Germinal center (tissue), 1 donor: ENCODE results near the gene CBY2.
"Not testable (repeated sequence)": the region's sequence is repeated elsewhere in the genome, so short reads cannot be mapped to it uniquely, and the experiment has no call there.

Source experiments
- DNase-seq: peaks from one replicate; pipeline ENCODE4 v3.0.0; 2012; ENCODE audit warnings: mixed read lengths, low spot score

CBY2 gene

DNA sequence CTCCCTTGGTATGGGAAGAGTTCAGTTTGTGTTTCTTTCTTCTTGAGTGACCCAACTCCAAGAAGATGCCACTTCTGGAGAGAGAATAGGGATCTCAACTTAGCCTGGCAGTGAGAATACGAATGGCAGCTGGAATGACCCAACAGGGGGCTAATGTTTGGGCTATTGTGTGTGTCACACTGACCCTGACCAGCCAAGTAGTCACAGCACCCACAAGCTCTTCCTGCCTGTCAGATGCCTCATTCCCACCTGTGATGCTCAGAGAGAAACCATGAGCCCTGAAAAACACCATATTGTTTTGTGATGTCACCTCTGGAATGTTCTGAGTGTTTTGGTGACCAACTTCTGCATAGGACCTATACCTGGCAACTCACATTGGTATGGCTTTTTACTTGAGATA, at the start of gene CBY2:
TSS of gene CBY2 (plus strand) at position 233 of the 400 bp plus-strand sequence. CDS start at position 304, 71 bp downstream.
- DNase-seq, result no peak

- no peak for DNase-seq
Measured at GRCh38 chr13:45654633-45655349, 47.3 kb upstream of the CBY2 start.

DNA sequence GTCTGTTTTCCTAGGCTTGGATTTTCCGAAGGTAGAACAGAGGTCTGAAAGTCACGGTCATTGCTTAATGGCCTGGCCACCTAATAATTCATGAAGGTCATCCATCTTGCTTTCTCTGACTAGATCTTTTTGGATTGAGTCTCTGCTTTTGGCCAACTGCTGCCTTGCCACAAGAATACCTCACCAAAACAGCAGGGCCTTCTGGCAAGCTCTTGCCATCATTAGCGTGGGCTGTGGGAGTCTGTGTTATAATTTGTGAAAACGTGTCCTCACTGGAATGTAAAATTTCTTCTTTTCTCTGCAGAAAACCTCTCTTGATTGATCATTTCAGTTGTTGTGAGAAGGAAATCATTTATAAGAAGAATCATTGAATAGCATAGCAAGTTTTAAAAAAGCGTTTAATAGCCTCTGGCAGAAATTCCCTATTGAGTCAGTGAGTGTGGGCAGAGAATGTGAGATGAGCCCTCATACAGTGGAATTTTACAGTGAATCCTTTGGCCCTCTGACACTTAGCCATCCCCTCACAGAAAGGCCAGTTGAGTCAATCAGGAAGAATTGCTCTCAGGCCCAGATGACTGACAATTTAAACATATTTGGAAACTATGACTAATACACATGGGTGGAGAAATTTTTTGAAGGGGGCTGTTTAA, 43.4 kb upstream of the CBY2 start:
- no peak for DNase-seq

- no peak for DNase-seq
Measured at GRCh38 chr13:45659536-45659935, 42.6 kb upstream of the CBY2 start.

GRCh38 chr13:45660458-45660857, 41.7 kb upstream of the CBY2 start:
- not testable (repeated sequence) for DNase-seq

DNA sequence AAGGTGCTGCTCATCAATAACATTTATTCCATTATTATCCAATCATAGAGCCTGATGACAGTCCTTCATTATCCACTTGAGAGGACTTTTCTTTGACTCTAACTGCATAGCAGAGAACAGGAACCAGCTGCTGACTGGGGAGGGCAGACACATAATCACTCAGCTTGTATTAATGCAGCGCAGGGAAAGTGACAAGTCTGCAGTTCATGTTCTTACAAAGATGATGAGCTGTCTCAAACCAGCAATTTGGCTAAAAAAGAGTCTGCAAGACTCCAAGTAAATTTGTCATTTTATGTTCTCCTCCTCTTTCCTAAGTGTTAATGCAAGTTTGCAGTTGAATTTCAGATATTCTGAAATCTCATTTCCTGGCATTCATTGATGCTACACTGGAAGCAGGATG, 40.0 kb upstream of the CBY2 start:
- no peak for DNase-seq

- not testable (repeated sequence) for DNase-seq
Measured at GRCh38 chr13:45662903-45663302, 39.2 kb upstream of the CBY2 start.

- DNase-seq, result not testable (repeated sequence)
Measured at GRCh38 chr13:45669626-45670025, 32.5 kb upstream of the CBY2 start.

GRCh38 chr13:45670189-45670885, 31.8 kb upstream of the CBY2 start:
- DNase-seq, result no peak

DNA sequence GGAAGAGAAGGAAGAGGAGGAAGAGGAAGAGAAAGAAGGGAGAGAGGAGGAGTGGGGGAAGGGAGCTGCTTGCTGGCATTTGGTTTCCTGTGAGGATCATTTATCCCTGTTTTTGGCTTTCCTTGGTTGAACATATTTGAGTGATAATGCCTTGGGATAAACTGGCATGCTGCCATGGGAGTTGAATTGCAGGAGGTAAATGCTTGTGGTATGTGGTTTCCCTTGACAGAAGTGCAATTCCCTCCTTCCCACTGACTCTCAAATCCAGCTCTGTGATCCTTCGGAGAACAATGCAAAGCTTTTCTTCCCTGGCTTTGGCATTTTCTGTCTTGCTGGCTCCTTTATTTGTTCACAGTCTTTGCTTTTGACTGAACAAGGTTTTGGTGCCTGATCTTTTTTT, 27.2 kb upstream of the CBY2 start:
- no peak for DNase-seq

- DNase-seq, result no peak
Measured at GRCh38 chr13:45678282-45678681, 23.8 kb upstream of the CBY2 start.

DNA sequence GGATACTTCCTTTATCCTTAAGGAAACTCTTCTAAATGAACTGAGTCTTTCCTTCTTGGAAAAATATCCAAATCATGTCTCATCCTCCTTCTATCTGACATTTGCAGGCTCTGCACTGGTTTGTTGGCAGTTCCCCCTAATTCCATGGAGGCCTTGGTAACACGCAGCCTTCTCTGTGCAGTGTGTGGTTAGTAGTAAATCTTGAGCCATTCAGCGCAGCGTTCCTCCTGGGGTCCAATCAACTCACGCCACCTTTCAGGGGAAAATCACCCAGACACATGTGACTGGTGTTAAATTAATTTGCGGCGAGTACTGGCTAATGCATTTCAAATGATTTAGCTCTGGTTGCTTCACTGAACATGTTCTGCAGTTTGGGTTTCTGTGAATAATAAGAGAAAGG, 21.0 kb upstream of the CBY2 start:
- no peak for DNase-seq

DNA sequence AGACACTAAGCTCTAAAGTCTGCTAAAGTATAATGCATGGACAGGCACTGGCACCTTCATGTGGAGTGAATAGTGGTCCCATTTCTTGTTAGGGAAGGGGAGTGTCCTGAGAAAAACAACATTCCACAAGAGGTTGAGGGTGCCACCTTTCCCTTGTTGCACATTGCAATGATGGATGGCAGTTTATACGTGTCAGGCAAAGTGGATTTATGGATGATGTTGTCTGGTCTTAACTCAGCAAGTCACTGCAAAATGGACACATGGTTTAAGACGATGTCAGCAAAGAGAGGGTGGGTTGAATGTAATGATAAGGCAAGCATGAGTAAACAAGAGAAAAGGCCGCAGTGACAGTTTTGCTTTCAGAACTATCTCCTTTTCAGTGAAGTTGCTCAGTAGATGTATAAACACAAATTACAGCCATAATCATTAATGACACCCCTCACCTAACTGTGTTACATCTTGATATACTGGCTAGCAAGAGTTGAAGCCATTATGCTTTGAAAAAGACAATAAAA, 19.6 kb upstream of the CBY2 start:
- no peak for DNase-seq

DNA sequence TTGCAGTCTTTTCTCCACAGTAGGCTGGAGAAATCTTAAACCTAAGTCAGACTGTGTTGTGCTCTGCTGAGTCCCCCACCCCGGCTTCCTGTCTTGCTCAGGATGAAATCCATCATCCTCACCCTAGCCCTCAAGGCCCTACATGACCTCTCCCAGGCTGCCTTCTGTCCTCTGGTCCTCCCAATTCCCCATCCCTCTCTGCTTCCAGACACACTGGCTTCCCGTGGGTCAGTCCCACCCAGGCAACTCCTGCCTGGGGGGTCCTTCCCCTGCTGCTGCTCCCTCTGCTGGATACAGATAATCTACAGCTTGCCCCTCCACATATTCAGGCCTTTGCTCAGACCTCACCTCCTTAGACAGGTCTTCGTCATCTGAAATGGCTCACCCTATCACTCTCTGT, 18.4 kb upstream of the CBY2 start:
- DNase-seq, result no peak

GRCh38 chr13:45688577-45688976, 13.5 kb upstream of the CBY2 start:
- no peak for DNase-seq

DNA sequence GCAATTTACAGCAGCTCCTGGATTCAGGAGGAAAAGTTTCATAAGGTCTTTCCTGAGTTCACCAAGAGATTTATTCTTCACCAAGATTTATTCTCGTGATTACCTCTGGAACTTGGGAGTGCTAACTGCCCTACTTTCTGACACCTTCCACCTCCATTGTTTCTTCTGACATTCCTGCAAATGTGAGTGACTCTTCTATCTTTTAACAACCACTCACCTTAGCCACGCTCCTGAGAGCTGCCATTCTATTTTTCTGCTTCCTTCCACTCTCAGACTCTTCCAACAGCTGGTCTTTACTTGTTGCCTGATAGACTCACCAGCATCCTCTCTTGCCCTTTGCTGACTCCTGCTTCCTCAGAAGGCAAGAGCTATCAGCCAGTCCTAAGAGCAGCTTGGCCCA, 11.5 kb upstream of the CBY2 start:
- no peak for DNase-seq

GRCh38 chr13:45691251-45691650, 10.9 kb upstream of the CBY2 start:
- DNase-seq, result no peak

GRCh38 chr13:45691667-45692066, 10.5 kb upstream of the CBY2 start:
- DNase-seq, result no peak

GRCh38 chr13:45695198-45695730, 6.9 kb upstream of the CBY2 start:
- no peak for DNase-seq

GRCh38 chr13:45696610-45697226, 5.4 kb upstream of the CBY2 start:
- DNase-seq, result no peak

GRCh38 chr13:45700971-45701900, 884 bp upstream of the CBY2 start:
- no peak for DNase-seq
